Fibroblast of lung (primary cell): ENCODE measurements around the gene CDKAL1.

Experiments used
- EZH2 ChIP-seq: IDR thresholded peaks from 2 replicates; pipeline ENCODE4 v1.5.1; 2012; ENCODE audit warnings: low read length, control low read depth, mild to moderate bottlenecking; ENCODE audit errors: missing control alignments
- TF ChIP-seq, protein P1 (sequence below), 2 donors: IDR thresholded peaks in 1 of 2; conservative IDR thresholded peaks in 1 of 2; 1 replicate in 1 of 2; 2 replicates in 1 of 2; pipeline ENCODE4 v1.5.1; 2011 to 2012; ENCODE audit warnings: low read length in 2 of 2, control low read depth in 1 of 2, inconsistent platforms in 1 of 2, low read depth in 1 of 2, mild to moderate bottlenecking in 1 of 2

DNA sequence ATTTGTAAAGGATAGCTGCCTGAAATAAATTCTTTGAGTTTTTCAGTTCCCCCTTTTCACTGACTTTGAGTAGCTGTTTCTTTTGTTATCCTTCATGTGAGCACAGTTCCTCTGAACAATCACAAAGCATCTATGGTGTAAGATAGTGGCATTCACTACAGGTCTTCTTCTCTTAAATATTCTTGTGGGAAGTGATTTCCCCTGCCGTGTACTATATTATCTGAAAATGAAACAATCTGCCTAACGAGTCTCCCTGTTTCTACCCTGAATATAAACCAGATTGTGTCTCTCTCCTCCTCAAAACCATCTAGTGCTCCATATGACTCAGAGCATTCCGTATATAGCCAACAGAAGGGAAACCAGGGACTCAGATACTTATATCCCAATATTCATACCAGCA is 679.2 kb downstream of the CDKAL1 start:
- TF ChIP-seq EZH2: no peak
- TF ChIP-seq, protein P1, sequence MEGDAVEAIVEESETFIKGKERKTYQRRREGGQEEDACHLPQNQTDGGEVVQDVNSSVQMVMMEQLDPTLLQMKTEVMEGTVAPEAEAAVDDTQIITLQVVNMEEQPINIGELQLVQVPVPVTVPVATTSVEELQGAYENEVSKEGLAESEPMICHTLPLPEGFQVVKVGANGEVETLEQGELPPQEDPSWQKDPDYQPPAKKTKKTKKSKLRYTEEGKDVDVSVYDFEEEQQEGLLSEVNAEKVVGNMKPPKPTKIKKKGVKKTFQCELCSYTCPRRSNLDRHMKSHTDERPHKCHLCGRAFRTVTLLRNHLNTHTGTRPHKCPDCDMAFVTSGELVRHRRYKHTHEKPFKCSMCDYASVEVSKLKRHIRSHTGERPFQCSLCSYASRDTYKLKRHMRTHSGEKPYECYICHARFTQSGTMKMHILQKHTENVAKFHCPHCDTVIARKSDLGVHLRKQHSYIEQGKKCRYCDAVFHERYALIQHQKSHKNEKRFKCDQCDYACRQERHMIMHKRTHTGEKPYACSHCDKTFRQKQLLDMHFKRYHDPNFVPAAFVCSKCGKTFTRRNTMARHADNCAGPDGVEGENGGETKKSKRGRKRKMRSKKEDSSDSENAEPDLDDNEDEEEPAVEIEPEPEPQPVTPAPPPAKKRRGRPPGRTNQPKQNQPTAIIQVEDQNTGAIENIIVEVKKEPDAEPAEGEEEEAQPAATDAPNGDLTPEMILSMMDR (conservative IDR thresholded peaks at IDR 0.05 in 1 of 2, IDR thresholded peaks at IDR 0.05 in 1 of 2; ENCODE audit: low read depth in 1 of 2, low read length in 2 of 2): no peak
